ENCODE results near the gene STRA6.

GRCh38 chr15:74220475-74221248, 18.1 kb upstream of the STRA6 start:
- TF ChIP-seq CTCF (IDR thresholded peaks at IDR 0.05), result no peak
- no peak for TF ChIP-seq POLR2AphosphoS5 (IDR thresholded peaks at IDR 0.05)
- no peak for TF ChIP-seq POLR2A (IDR thresholded peaks at IDR 0.05)

Measured in breast epithelium (tissue), 3 donors.